ENCODE data around the gene HPX.

The HPX gene, protein sequence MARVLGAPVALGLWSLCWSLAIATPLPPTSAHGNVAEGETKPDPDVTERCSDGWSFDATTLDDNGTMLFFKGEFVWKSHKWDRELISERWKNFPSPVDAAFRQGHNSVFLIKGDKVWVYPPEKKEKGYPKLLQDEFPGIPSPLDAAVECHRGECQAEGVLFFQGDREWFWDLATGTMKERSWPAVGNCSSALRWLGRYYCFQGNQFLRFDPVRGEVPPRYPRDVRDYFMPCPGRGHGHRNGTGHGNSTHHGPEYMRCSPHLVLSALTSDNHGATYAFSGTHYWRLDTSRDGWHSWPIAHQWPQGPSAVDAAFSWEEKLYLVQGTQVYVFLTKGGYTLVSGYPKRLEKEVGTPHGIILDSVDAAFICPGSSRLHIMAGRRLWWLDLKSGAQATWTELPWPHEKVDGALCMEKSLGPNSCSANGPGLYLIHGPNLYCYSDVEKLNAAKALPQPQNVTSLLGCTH

DNA sequence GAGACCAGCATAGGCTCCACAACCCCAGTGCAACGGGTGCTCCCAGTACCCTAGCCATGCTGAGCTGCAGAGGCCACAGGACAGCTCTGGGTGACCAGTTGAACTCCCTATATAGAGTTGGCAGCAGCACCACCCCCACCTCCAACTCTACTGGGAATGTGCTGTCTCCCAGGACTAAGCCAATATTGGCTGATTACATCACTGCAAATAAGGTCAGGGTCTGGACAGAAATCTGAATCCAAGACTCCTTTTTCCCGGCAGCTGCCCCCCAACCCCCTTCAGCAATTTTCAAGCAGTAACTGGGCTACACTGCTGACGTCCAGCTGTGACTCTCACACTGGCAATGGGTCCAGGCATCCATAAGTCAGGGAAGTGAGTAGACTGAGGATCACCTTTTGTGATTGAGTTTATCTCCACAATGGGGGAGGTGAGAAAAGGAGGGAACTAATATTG is at the start of gene HPX:
TSS of gene HPX (minus strand) at position 82 of the 453 bp plus-strand sequence. CDS start at position 58, 24 bp downstream.
- DNase-seq: no peak

- no peak for DNase-seq
These were observed 48.5 kb upstream of the HPX start for GRCh38 chr11:6489306-6489705.

- no peak for DNase-seq
These were observed 48.0 kb upstream of the HPX start for GRCh38 chr11:6488821-6489220.

GRCh38 chr11:6488342-6488741 is 47.6 kb upstream of the HPX start:
- no peak for DNase-seq

GRCh38 chr11:6486938-6487337 is 46.2 kb upstream of the HPX start:
- DNase-seq: no peak

DNA sequence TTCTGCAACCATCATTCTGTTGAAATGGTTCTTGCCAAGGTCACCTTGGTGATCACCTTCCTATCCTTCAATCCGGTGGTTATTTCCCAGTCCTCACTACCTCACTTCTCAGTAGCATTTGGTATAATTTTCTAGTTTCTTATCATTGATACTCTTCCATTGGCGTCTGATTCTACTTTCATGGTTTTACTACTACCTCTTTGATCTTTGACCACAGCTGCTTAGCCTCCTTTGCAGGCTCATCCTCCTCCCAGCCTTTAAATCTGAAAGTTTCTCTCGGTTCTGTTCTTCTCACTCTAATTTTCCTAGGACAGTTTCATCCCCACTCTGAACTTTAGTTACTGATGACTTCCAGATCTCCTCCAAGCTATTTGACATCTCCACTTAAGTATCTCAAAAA is 45.5 kb upstream of the HPX start:
- DNase-seq: no peak

DNA sequence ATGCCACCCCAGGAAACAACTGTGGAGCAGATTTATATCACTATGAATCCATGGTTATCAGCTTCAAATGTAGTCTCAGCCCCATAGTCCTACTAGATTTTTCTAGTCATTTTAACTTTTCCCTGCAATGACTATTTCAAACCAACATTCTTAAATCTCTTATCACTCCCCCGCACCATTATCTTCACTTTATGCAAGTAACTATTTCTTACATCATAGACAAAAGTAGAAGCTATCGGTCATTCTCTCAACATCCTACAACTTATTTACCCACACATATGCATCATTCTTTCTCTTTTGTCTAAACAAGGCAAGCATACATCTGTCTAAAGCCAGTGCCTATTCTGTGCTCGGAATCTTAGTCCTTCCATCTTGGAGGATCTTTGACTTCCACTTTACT is 44.9 kb upstream of the HPX start:
- no peak for DNase-seq

DNA sequence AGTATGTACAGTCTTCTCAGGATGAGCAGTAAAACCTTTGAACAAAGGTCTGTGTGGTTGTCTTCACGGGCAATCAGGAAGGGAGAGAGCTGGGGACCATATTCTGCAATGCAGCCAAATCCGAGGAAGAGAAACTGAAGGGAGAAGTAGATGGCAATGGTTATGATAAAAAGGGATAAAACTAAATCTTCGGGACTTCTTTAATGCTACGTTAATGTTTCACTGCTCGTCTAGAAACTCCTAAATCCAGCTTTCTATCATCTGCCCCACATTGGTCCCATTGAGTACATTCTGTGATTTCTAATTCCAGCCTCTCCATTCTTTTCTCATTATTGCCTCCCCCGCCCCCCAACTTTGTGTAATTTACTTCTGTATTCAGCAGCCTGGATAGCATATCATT is 42.2 kb upstream of the HPX start:
- no peak for DNase-seq

DNA sequence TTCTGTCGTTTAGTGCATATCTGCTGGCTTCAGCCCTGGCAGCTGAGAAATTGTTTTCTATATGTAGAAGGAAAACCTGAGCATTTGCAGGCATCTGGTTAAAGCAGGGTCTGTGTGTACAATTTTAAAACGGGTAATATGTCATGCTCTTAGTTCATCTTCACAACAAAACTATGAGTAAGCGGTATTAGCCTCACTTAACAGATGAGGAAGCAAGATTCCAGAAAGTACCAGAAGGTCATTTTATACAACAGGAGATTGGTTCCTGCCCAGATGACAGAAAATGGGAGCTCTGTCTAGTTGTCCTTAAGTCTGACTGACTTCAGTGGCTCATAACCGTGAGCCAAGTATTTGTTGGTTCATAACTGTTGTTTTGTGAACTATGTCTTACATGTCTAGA is 41.7 kb upstream of the HPX start:
- DNase-seq: no peak

DNA sequence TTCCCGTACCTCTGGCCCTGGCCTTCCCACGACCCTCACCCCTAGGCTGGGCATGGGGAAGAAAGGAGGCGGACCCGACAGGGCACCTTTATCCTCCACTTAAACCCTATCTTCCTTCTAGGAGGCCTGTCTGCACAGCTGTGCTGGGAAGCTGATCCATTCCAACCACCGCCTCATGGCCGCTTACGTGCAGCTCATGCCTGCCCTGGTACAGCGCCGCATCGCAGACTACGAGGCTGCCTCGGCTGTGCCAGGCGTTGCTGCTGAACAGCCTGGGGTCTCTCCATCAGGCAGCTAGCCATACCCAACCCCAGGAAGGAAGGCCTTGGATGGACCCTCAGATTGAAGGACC is 41.1 kb upstream of the HPX start:
- no peak for DNase-seq

GRCh38 chr11:6481012-6481923 is 40.5 kb upstream of the HPX start, which contains the start of the genes ARFIP2 and TIMM10B:
TSS of gene ARFIP2 (minus strand) at chr11:6481331. CDS start at chr11:6480421, 910 bp downstream.
TSS of gene TIMM10B (plus strand) at chr11:6481501. CDS start at chr11:6481517, 16 bp downstream.
- peak; percentile 94 for DNase-seq

- no peak for DNase-seq
These were observed 39.6 kb upstream of the HPX start for GRCh38 chr11:6480299-6480914.

GRCh38 chr11:6476571-6476970 is 35.8 kb upstream of the HPX start:
- DNase-seq: no peak

DNA sequence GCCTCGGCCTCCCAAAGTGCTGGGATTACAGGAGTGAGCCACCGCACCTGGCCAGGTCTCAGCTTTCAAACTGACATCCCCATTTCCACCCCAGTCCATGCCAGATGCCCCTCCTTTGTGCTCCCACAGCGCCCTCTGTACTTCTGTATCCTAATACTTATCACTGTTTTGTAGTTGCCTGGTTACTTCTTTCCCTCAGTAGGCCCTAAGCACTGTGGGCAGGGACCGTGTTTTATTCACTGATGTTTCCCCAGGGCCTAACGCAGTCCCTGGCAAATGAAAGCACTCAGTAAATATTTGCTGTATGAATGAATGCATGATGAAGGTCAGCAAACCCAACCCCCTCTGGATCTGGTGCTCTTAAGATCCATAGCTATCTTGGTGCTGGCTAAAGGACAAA is 35.1 kb upstream of the HPX start:
- no peak for DNase-seq

GRCh38 chr11:6474806-6475500 is 34.2 kb upstream of the HPX start:
- no peak for DNase-seq

GRCh38 chr11:6474413-6474792 is 33.6 kb upstream of the HPX start:
- DNase-seq: no peak

DNA sequence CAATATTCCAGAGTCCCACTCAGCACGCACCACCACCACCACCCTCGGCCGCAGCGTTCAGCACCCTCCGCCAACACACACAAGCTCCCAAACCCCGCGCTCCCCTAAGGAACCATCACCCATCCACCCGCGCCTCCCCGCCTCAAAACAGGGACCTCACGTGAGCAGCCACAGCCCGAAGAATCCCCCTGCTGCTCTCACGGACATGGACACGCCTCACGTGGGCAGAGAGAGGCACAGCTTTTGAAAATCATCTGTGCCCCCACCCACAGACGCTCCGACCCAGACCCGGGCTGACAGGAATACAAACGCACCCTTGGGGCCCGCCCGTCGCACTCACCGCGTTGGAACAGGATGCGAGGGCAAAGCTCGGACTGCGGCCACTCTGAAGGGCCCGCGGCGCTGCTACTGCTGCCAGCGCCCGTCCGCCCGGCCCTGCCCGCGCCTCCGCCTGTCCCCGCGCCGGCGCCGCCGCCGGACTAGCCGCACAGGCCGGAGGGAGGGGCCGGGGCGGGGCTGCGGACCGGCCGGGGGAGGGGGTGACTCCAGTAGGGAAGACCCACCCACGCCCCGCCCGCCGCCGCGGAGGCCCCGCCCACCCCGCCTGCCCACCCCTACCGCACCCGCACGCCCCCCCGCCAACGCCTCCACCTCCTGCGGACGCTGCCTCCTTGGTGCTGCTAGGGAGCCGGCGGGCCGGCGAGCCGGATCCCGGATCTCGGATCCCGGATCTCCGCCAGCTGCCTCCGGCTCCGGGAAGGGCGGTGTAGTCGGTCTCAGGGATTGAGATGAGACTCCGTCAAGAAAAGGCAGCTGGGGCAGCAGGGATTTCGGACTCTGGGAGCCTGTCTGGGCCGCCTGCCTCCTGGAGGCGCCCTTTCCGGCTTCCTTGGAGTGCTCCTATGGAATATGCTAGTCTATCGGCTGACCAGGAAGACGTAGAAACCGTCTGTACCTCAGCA is 32.9 kb upstream of the HPX start, which contains the start of gene TRIM3:
TSS of gene TRIM3 (minus strand) at position 491 of the 962 bp plus-strand sequence. CDS start 8,246 bp downstream, outside the sequence.
- peak; percentile 68 for DNase-seq

DNA sequence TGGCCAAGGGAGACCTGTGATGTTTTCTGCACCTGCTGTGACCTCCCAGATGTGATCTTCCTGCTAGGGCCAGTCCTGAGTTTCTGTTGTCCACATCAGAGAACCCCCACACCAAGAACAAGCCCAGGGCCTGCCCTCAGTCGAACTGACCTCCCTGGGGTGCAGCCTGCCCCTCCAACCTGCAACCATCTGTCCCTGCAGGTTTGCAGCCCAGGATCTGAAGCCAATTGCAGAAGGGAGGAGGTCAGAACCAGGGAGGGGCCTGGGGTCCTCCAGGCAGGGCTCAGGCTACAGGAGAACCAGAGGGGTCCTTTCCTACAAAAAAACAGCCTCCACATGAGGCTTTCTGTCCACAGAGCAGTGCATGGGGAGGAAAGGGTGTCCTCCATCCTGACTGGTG is 32.1 kb upstream of the HPX start:
- no peak for DNase-seq

DNA sequence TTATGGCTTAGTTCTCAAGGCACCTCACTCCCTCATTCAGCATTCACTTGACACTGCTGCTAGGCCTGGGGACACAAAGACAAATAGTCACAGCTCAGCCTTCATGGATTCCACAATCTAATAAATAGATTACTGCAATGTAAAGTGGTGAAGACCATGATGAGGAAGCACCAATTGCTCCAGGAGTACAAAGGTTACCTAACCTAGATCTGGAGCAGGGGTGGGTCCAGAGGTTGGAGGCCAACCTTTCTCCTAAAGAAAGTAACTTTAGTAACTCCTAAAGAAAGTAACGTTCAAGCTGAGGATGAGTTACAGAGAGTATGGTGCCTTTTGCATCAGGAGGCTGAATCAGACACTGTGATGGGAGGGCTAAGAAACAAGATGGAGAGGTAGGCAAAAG is 28.8 kb upstream of the HPX start:
- no peak for DNase-seq

DNA sequence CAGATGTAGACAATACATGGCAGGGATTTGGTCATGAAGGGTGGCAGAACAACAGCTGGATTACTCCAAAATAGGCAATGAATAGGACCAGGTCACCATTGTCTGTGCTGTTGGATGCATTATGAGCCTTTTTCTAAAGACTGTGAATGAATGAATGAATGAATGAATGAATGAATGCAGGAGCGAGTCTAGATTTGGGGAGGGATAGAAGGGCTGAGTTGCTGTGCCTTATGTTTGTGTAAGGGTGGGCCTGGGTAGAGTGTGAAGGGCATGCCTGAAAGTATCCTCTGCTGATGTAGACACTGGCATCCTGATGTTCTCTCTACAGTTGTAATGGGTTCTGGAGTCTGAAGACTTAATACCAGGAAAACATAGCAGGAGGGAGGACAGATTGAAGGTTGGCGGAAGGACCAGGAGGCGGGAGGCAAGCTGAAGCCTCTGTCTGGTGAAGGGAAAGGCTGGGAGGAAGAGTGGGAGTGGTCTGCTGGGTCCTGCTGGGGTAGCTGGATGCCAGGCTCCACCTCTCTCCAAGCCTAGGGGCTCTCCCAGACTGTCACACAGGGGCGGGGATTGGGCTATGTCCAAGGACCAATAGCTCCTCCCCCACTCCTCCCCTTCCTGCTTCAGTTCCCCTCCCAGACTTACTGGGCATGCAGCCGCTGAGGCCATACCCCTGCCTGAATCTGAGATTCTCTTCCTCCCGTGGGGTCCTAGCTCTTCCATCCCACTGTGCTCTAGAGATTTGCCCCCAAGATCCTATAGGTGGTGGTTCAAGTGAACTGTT is 28.1 kb upstream of the HPX start:
- DNase-seq: no peak

GRCh38 chr11:6459099-6459450 is 18.3 kb upstream of the HPX start:
- no peak for DNase-seq

Data from NCI-H2107 (cell line).